H1 (cell line): ENCODE measurements around the gene ACTR8. TPM values are rescaled to one million over a fixed set of nuclear protein-coding genes. Genes with fewer than 3 reads are reported as not detected.
A peak's percentile ranks its signal among the peaks of the same experiment; 100 is the strongest.

Experiments
- CTCF ChIA-PET: fragments of 300-600 bp; sonication (Branson Sonifier 250); formaldehyde crosslinking; loops from one replicate; lab custom pipeline; 2021; ENCODE audit not compliant: partially characterized antibody; lab: Charles Lee
- POLR2A ChIA-PET: fragments of 300-600 bp; sonication (Branson Sonifier 250); formaldehyde crosslinking; loops from one replicate; lab custom pipeline; 2021; ENCODE audit warnings: inconsistent platforms; ENCODE audit not compliant: partially characterized antibody; lab: Charles Lee
- DNase-seq, 2 experiments: peaks; one replicate each; pipeline versions ENCODE4 v3.0.0 to v3.0.0-alpha.2; 2010 to 2022; ENCODE audit warnings: low spot score in 2 of 2, low read depth in 1 of 2, mixed read lengths in 1 of 2
- FAIRE-seq: peaks from 2 replicates; lab custom pipeline; 2011; peaks lifted over from hg19 to GRCh38; lab: Jason Lieb, UNC
- H2AFZ ChIP-seq: 2 replicates; pipeline ENCODE4 v1.8.1; 2012; ENCODE audit warnings: low read length, inconsistent platforms
- H2AK5ac ChIP-seq: 2 replicates; pipeline ENCODE4 v1.6.1; 2013; ENCODE audit warnings: low read depth, low read length
- H2BK120ac ChIP-seq: replicated peaks from 2 replicates; pipeline ENCODE3; 2013; ENCODE audit warnings: low read depth, low read length, inconsistent platforms
- H2BK12ac ChIP-seq: 2 replicates; pipeline ENCODE4 v1.6.1; 2013; ENCODE audit warnings: low read depth, low read length
- H2BK15ac ChIP-seq: 2 replicates; pipeline ENCODE4 v1.6.1; 2013; ENCODE audit warnings: low read length
- H2BK20ac ChIP-seq: 2 replicates; pipeline ENCODE4 v1.6.1; 2013; ENCODE audit warnings: low read length
- H2BK5ac ChIP-seq: 2 replicates; pipeline ENCODE4 v1.6.1; 2013; ENCODE audit warnings: low read depth, low read length
- H3K14ac ChIP-seq: 2 replicates; pipeline ENCODE4 v1.6.1; 2013; ENCODE audit warnings: inconsistent platforms; ENCODE audit not compliant: insufficient read length
- H3K18ac ChIP-seq: 2 replicates; pipeline ENCODE4 v1.6.1; 2013; ENCODE audit warnings: low read length; ENCODE audit errors: extremely low read depth
- H3K23ac ChIP-seq: 2 replicates; pipeline ENCODE4 v1.6.1; 2013; ENCODE audit warnings: inconsistent platforms; ENCODE audit not compliant: insufficient read length
- H3K23me2 ChIP-seq: 2 replicates; pipeline ENCODE4 v1.6.1; 2013; ENCODE audit warnings: low read depth, low read length
- H3K27ac ChIP-seq: 2 replicates; pipeline ENCODE4 v1.6.1; 2011; ENCODE audit warnings: low read depth, low read length, inconsistent platforms
- H3K27me3 ChIP-seq, 4 experiments: replicated peaks in 1 of 4; 1 replicate in 1 of 4; 2 replicates in 3 of 4; pipeline versions ENCODE4 v1.6.1 to v1.8.1; 2011 to 2013; ENCODE audit warnings: low read length in 3 of 4, mild to moderate bottlenecking in 3 of 4, inconsistent platforms in 2 of 4, mixed read lengths in 2 of 4, moderate library complexity in 1 of 4; ENCODE audit not compliant: control insufficient read depth in 3 of 4, insufficient read depth in 3 of 4; ENCODE audit errors: extremely low read depth in 1 of 4
- H3K36me3 ChIP-seq, 4 experiments: 2 replicates each; pipeline versions ENCODE4 v1.6.1 to v1.8.1; 2011 to 2013; ENCODE audit warnings: mild to moderate bottlenecking in 4 of 4, low read length in 3 of 4, moderate library complexity in 2 of 4, control low read depth in 1 of 4, inconsistent platforms in 1 of 4; ENCODE audit not compliant: insufficient read depth in 4 of 4, control insufficient read depth in 2 of 4
- H3K4ac ChIP-seq: replicated peaks from 2 replicates; pipeline ENCODE3; 2013; ENCODE audit warnings: low read length, low read depth, mixed read lengths, inconsistent platforms; ENCODE audit not compliant: insufficient read length
- H3K4me1 ChIP-seq, 4 experiments: replicated peaks in 1 of 4; 1 replicate in 1 of 4; 2 replicates in 3 of 4; pipeline versions ENCODE4 v1.6.1 to v1.8.1; 2011 to 2013; ENCODE audit warnings: low read length in 3 of 4, inconsistent platforms in 2 of 4, mixed read lengths in 1 of 4; ENCODE audit not compliant: insufficient read depth in 4 of 4, control insufficient read depth in 3 of 4
- H3K4me2 ChIP-seq, 2 experiments: 2 replicates each; pipeline versions ENCODE4 v1.6.1 to v1.8.1; 2011 to 2013; ENCODE audit warnings: low read depth in 2 of 2, low read length in 2 of 2, control low read depth in 1 of 2, inconsistent platforms in 1 of 2, mild to moderate bottlenecking in 1 of 2; ENCODE audit not compliant: insufficient read depth in 1 of 2
- H3K4me3 ChIP-seq, 4 experiments: fragments of 200-600, 300-600 bp in 1 of 4; sonication (generic), shearing (Covaris generic), sonication (Bioruptor Twin) in 1 of 4; 2 replicates each; pipeline versions ENCODE4 v1.5.1 to v1.8.1; 2011 to 2016; ENCODE audit warnings: low read length in 4 of 4, low read depth in 3 of 4, control low read depth in 2 of 4, inconsistent platforms in 2 of 4, mild to moderate bottlenecking in 2 of 4, mixed read lengths in 1 of 4, moderate library complexity in 1 of 4; ENCODE audit not compliant: insufficient read depth in 2 of 4; ENCODE audit errors: extremely low read depth in 1 of 4
- H3K56ac ChIP-seq: replicated peaks from 2 replicates; pipeline ENCODE3; 2013; ENCODE audit warnings: low read depth, mild to moderate bottlenecking, mixed read lengths, low read length, inconsistent platforms; ENCODE audit not compliant: insufficient read length
- H3K79me1 ChIP-seq: 2 replicates; pipeline ENCODE4 v1.6.1; 2013; ENCODE audit warnings: low read depth, low read length, control low read depth
- H3K79me2 ChIP-seq, 2 experiments: 2 replicates each; pipeline versions ENCODE4 v1.6.1 to v1.8.1; 2012 to 2013; ENCODE audit warnings: low read length in 2 of 2, mild to moderate bottlenecking in 2 of 2, inconsistent platforms in 1 of 2; ENCODE audit not compliant: insufficient read depth in 2 of 2, control insufficient read depth in 1 of 2
- H3K9ac ChIP-seq, 4 experiments: replicated peaks in 1 of 4; 1 replicate in 1 of 4; 2 replicates in 3 of 4; pipeline versions ENCODE4 v1.6.1 to v1.8.1; 2011 to 2013; ENCODE audit warnings: low read depth in 3 of 4, low read length in 3 of 4, control low read depth in 2 of 4, mild to moderate bottlenecking in 2 of 4, moderate library complexity in 2 of 4, inconsistent platforms in 1 of 4; ENCODE audit errors: extremely low read depth in 1 of 4
- H3K9me3 ChIP-seq, 2 experiments: 2 replicates each; pipeline versions ENCODE4 v1.6.1 to v1.8.1; 2012 to 2013; ENCODE audit warnings: mild to moderate bottlenecking in 2 of 2, moderate library complexity in 2 of 2, control low read depth in 1 of 2, inconsistent platforms in 1 of 2, low read depth in 1 of 2, low read length in 1 of 2, mixed read lengths in 1 of 2; ENCODE audit not compliant: insufficient read depth in 2 of 2
- H4K20me1 ChIP-seq, 2 experiments: replicated peaks in 1 of 2; 2 replicates each; pipeline versions ENCODE3 to v1.8.1; 2011 to 2013; ENCODE audit warnings: inconsistent platforms in 2 of 2, low read length in 2 of 2, mild to moderate bottlenecking in 1 of 2; ENCODE audit not compliant: insufficient read depth in 2 of 2, control insufficient read depth in 1 of 2
- H4K5ac ChIP-seq: 2 replicates; pipeline ENCODE4 v1.6.1; 2013; ENCODE audit warnings: low read length, low read depth, mixed read lengths, inconsistent platforms; ENCODE audit not compliant: insufficient read length
- H4K8ac ChIP-seq: 2 replicates; pipeline ENCODE4 v1.8.0; 2013; ENCODE audit warnings: mild to moderate bottlenecking, moderate library complexity, low read length, inconsistent platforms; ENCODE audit not compliant: insufficient read depth; ENCODE audit errors: extremely low read depth
- H4K91ac ChIP-seq: replicated peaks from 2 replicates; pipeline ENCODE3; 2013; ENCODE audit warnings: low read length, mixed read lengths, inconsistent platforms; ENCODE audit not compliant: insufficient read length
- CBX5 ChIP-seq: fragments of 300-800, 300-1000 bp; sonication (generic); IDR thresholded peaks from 2 replicates; pipeline ENCODE4 v1.7.1; 2016; ENCODE audit warnings: antibody characterized with exemption, low read length, low read depth
- CEBPB ChIP-seq: IDR thresholded peaks from 2 replicates; pipeline ENCODE4 v1.6.1; 2012; ENCODE audit warnings: low read depth, low read length
- EGR1 ChIP-seq: IDR thresholded peaks from 2 replicates; pipeline ENCODE4 v1.6.1; 2011; ENCODE audit warnings: low read depth, low read length, borderline replicate concordance
- POLR2A ChIP-seq, 2 experiments: IDR thresholded peaks; 1 replicate in 1 of 2; 2 replicates in 1 of 2; pipeline ENCODE4 v1.6.1; 2011; ENCODE audit warnings: low read depth in 2 of 2, low read length in 2 of 2, mild to moderate bottlenecking in 2 of 2; ENCODE audit errors: control extremely low read depth in 1 of 2
- POLR2AphosphoS5 ChIP-seq: IDR thresholded peaks from 2 replicates; pipeline ENCODE4 v1.6.1; 2011; ENCODE audit warnings: low read depth, low read length
- POU5F1 ChIP-seq: IDR thresholded peaks from 2 replicates; pipeline ENCODE4 v1.6.1; 2011; ENCODE audit warnings: low read depth, mild to moderate bottlenecking, low read length, moderate library complexity
- RNF2 ChIP-seq: fragments of 200-900, 300-1000 bp; sonication (generic); IDR thresholded peaks from 2 replicates; pipeline ENCODE4 v1.7.1; 2016; ENCODE audit warnings: borderline replicate concordance, low read depth, mild to moderate bottlenecking, antibody characterized with exemption, low read length; ENCODE audit not compliant: poor library complexity, severe bottlenecking; ENCODE audit errors: missing control alignments
- SIX5 ChIP-seq: IDR thresholded peaks from 2 replicates; pipeline ENCODE4 v1.6.1; 2011; ENCODE audit warnings: mild to moderate bottlenecking, low read depth, low read length
- WGBS, 2 experiments: shearing (Covaris generic) in 1 of 2; methylation state at CpG; one replicate each; pipeline versions ENCODE4 v1.1.6 to v1.1.7; 2013 to 2015; ENCODE audit warnings: low lambda C conversion rate in 2 of 2, mixed read lengths in 2 of 2, inconsistent platforms in 1 of 2, low coverage in 1 of 2, missing lambda C conversion rate in 1 of 2; ENCODE audit not compliant: insufficient replicate concordance in 2 of 2, insufficient coverage in 1 of 2, insufficient read length in 1 of 2; ENCODE audit errors: extremely low coverage in 1 of 2, missing lambda C conversion rate in 1 of 2; 5-methylcytosine and 5-hydroxymethylcytosine counted together
- polyA plus RNA-seq, 7 experiments: library from polyadenylated mRNA; depleted of rRNA in 3 of 7; stranded (reverse) in 5 of 7; unstranded in 2 of 7; fragments of >200 nt in 5 of 7; fragments of 200-250 nt in 2 of 7; gene quantifications; 1 replicate in 5 of 7; 2 replicates in 1 of 7; 4 replicates in 1 of 7; pipeline versions ENCODE4 v1.2.1 to v1.2.3, GENCODE V29; 2011 to 2013; ENCODE audit warnings: missing spikeins in 2 of 7, mixed read lengths in 2 of 7
- total RNA-seq: library from RNA; stranded (reverse); fragmentation: NEBNext Ultra II Directional; extraction: Animal tissue kit (Norgen Biotek cat#: 25700); gene quantifications from 2 replicates; pipeline ENCODE4 v1.2.1, GENCODE V29; 2021

Gene ACTR8
- total and polyA plus RNA-seq, 2 of the 8 experiments (the other 6 are each of a cell fraction or from before 2014, with no cell fraction given), result 8.3 to 26.9 TPM

GRCh38 chr3:53823956-53824657 is 57.8 kb downstream of the ACTR8 start:
- Histone ChIP-seq H3K36me3 (peaks cover 0 to 17% (median 5%) of the 10 kb centered on the region in 4 experiments; a peak in 6 of 8 replicates), H3K79me1 (no peaks in the 10 kb centered on the region), H3K23me2 (no peaks in the 10 kb centered on the region; the same call in 1 of the 2 replicates), H2BK12ac (no peak overlapping the region), H4K5ac (no peak overlapping the region), H2AK5ac (no peak overlapping the region), H3K14ac (no peak overlapping the region), H3K56ac (no peak overlapping the region), H2BK5ac (peak overlapping the region; percentile 44; the same call in 1 of the 2 replicates), H3K79me2 (no peaks in the 10 kb centered on the region), H2AFZ (no peak overlapping the region), H3K27ac (no peak overlapping the region), H4K20me1 (peaks cover 3% of the 10 kb centered on the region in 2 experiments), H3K23ac (no peak overlapping the region), H3K4me2 (no peak overlapping the region), H3K27me3 (no peaks in the 10 kb centered on the region), H3K9me3 (no peaks in the 10 kb centered on the region), H2BK15ac (no peak overlapping the region), H4K91ac (no peak overlapping the region), H3K4ac (no peak overlapping the region), H3K18ac (no peak overlapping the region), H2BK120ac (no peak overlapping the region), H3K4me1 (peaks cover 0 to 3% (median 1%) of the 10 kb centered on the region in 4 experiments; a peak in 1 of 7 replicates), H4K8ac (no peak overlapping the region; the same call in 1 of the 2 replicates), H3K9ac (no peak overlapping the region), H3K4me3 (no peak overlapping the region), H2BK20ac (no peak overlapping the region)
- 85% methylated on average over 10 of the region's 10 CpGs; no CpG with 5 or more reads in 1 of the 2 experiments for WGBS, 2 experiments
- FAIRE-seq (no peak), DNase-seq (no peak)
- CTCF ChIA-PET, result interaction anchor here (0.6 to 1.6 kb wide), 7 partner anchors 8 to 937 kb away, joined by 3 to 8 read pairs (median 3); no protein-coding TSS in a partner anchor
- POLR2A ChIA-PET, result interaction anchor here (0.7 to 1.4 kb wide), 2 partner anchors 20 to 67 kb away, joined by 3 read pairs; no protein-coding TSS in a partner anchor
- TF ChIP-seq POLR2AphosphoS5 (no peak), CEBPB (no peak), POU5F1 (no peak), SIX5 (no peak), CBX5 (no peak), EGR1 (no peak), POLR2A (IDR thresholded peaks at IDR 0.05; ENCODE audit: control extremely low read depth in 1 of 2, low read depth in 2 of 2, low read length in 2 of 2) (no peak), RNF2 (no peak)
